Prostate gland (tissue), 2 donors: ENCODE results near the gene GNAS. TPM values are rescaled to one million over a fixed set of nuclear protein-coding genes. Genes with fewer than 3 reads are reported as not detected.

Source experiments
- DNase-seq: peaks from one replicate; pipeline ENCODE4 v3.0.0-alpha.2; 2019; ENCODE audit warnings: low spot score
- H3K27ac ChIP-seq, 2 donors: fragments of 200-600 bp; sonication (generic); 2 replicates each; pipeline ENCODE4 v1.5.1; 2017 to 2019
- H3K27me3 ChIP-seq: fragments of 200-600 bp; sonication (generic); replicated peaks from 2 replicates; pipeline ENCODE4 v1.5.1; 2019; ENCODE audit not compliant: insufficient read depth
- H3K36me3 ChIP-seq, 2 donors: fragments of 200-600 bp; sonication (generic); 1 replicate in 1 of 2; 2 replicates in 1 of 2; pipeline versions ENCODE4 v1.5.1 to v1.8.1; 2017 to 2019
- H3K4me1 ChIP-seq: fragments of 200-600 bp; sonication (generic); replicated peaks from 2 replicates; pipeline ENCODE4 v1.5.1; 2019
- H3K4me3 ChIP-seq, 2 donors: fragments of 200-600 bp; sonication (generic); 2 replicates each; pipeline ENCODE4 v1.5.1; 2017 to 2019
- H3K9me3 ChIP-seq: fragments of 200-600 bp; sonication (generic); 2 replicates; pipeline ENCODE4 v1.5.1; 2017
- CTCF ChIP-seq, 4 experiments: fragments of 200-600 bp in 2 of 4; fragments of 450-650 bp in 2 of 4; sonication (generic) in 2 of 4; IDR thresholded peaks; 1 replicate in 3 of 4; 2 replicates in 1 of 4; pipeline ENCODE4 v1.5.1; 2016 to 2019; ENCODE audit warnings: antibody characterized with exemption in 4 of 4, mild to moderate bottlenecking in 2 of 4, moderate library complexity in 2 of 4
- POLR2A ChIP-seq: fragments of 450-650 bp; IDR thresholded peaks from one replicate; pipeline ENCODE4 v1.6.1; 2016; ENCODE audit warnings: antibody characterized with exemption, mild to moderate bottlenecking
- POLR2AphosphoS5 ChIP-seq: sonication (generic); formaldehyde crosslinking; IDR thresholded peaks from one replicate; pipeline ENCODE4 v1.6.1; 2017; ENCODE audit warnings: antibody characterized with exemption
- WGBS: methylation state at CpG from one replicate; pipeline ENCODE4 v1.1.5; 2018; 5-methylcytosine and 5-hydroxymethylcytosine counted together
- intact Hi-C: fragments of 100-400 bp; cut with DNase I; formaldehyde crosslinking; loops from one replicate; pipeline ENCODE4 v1.14.2; 2022
- total RNA-seq, 2 donors: library from RNA; depleted of rRNA; stranded (reverse); fragments of >200 nt; gene quantifications; one replicate each; pipeline ENCODE4 v1.1.0, GENCODE V29; 2016

GNAS gene
- total RNA-seq, 2 donors from 2014 or later, result 644 to 900 TPM

GRCh38 chr20:58854638-58855471 lies 2.3 kb downstream of the GNAS start:
- DNase-seq, result no peak
- intact Hi-C loops, result loop anchor here (5.0 kb wide), 1 partner anchor 618 kb away; no protein-coding TSS in a partner anchor
- Histone ChIP-seq H3K27ac (no peak overlapping the region), H3K4me1 (no peaks in the 10 kb centered on the region), H3K9me3 (no peaks in the 10 kb centered on the region), H3K4me3 (peak overlapping the region in 1 of 2 donors; percentile 6), H3K27me3 (peaks cover 16% of the 10 kb centered on the region), H3K36me3 (no peaks in the 10 kb centered on the region)
- TF ChIP-seq POLR2A (no peak), CTCF (IDR thresholded peaks at IDR 0.05) (no peak), POLR2AphosphoS5 (no peak)
- WGBS, result 47% methylated on average over 75 of the region's 75 CpGs

GRCh38 chr20:58855506-58856389 lies 3.2 kb downstream of the GNAS start:
- H3K9me3 ChIP-seq, result no peaks in the 10 kb centered on the region
- no peaks in the 10 kb centered on the region for H3K4me1 ChIP-seq
- intact Hi-C loops, result no loop called here
- DNase-seq, result peak; percentile 25
- H3K36me3 ChIP-seq, result no peaks in the 10 kb centered on the region
- no peak overlapping the region for H3K27ac ChIP-seq
- WGBS, result 58% methylated on average over 57 of the region's 57 CpGs
- TF ChIP-seq CTCF (IDR thresholded peaks at IDR 0.05) (no peak), POLR2A (no peak), POLR2AphosphoS5 (no peak)
- peaks cover 16% of the 10 kb centered on the region for H3K27me3 ChIP-seq
- peak overlapping the region; percentile 8 to 9 for H3K4me3 ChIP-seq

- intact Hi-C loops, result no loop called here
- Histone ChIP-seq H3K27ac (no peak overlapping the region), H3K4me1 (no peaks in the 10 kb centered on the region), H3K4me3 (no peak overlapping the region), H3K27me3 (no peaks in the 10 kb centered on the region), H3K36me3 (no peaks in the 10 kb centered on the region), H3K9me3 (no peaks in the 10 kb centered on the region)
- 74% methylated on average over 7 of the region's 7 CpGs for WGBS
- DNase-seq, result no peak
- TF ChIP-seq CTCF (IDR thresholded peaks at IDR 0.05) (no peak), POLR2AphosphoS5 (no peak), POLR2A (no peak)
Measured at GRCh38 chr20:58863044-58863790, 10.7 kb downstream of the GNAS start.

- Histone ChIP-seq H3K4me3 (no peak overlapping the region), H3K9me3 (no peaks in the 10 kb centered on the region), H3K27me3 (no peaks in the 10 kb centered on the region), H3K36me3 (no peaks in the 10 kb centered on the region), H3K4me1 (no peaks in the 10 kb centered on the region), H3K27ac (no peak overlapping the region)
- TF ChIP-seq POLR2AphosphoS5 (no peak), POLR2A (no peak), CTCF (IDR thresholded peaks at IDR 0.05) (no peak)
- no peak for DNase-seq
- intact Hi-C loops, result no loop called here
- WGBS, result 61% methylated on average over 2 of the region's 2 CpGs
Measured at GRCh38 chr20:58864346-58864745, 11.8 kb downstream of the GNAS start.
